Fibroblast of lung (primary cell): ENCODE data around the gene NUDT15.

ENCODE experiments used
- EZH2 ChIP-seq: IDR thresholded peaks from 2 replicates; pipeline ENCODE4 v1.5.1; 2012; ENCODE audit warnings: low read length, control low read depth, mild to moderate bottlenecking; ENCODE audit errors: missing control alignments
- TF ChIP-seq, protein P1 (sequence below), 2 donors: IDR thresholded peaks in 1 of 2; conservative IDR thresholded peaks in 1 of 2; 1 replicate in 1 of 2; 2 replicates in 1 of 2; pipeline ENCODE4 v1.5.1; 2011 to 2012; ENCODE audit warnings: low read length in 2 of 2, control low read depth in 1 of 2, inconsistent platforms in 1 of 2, low read depth in 1 of 2, mild to moderate bottlenecking in 1 of 2

- TF ChIP-seq, protein P1, sequence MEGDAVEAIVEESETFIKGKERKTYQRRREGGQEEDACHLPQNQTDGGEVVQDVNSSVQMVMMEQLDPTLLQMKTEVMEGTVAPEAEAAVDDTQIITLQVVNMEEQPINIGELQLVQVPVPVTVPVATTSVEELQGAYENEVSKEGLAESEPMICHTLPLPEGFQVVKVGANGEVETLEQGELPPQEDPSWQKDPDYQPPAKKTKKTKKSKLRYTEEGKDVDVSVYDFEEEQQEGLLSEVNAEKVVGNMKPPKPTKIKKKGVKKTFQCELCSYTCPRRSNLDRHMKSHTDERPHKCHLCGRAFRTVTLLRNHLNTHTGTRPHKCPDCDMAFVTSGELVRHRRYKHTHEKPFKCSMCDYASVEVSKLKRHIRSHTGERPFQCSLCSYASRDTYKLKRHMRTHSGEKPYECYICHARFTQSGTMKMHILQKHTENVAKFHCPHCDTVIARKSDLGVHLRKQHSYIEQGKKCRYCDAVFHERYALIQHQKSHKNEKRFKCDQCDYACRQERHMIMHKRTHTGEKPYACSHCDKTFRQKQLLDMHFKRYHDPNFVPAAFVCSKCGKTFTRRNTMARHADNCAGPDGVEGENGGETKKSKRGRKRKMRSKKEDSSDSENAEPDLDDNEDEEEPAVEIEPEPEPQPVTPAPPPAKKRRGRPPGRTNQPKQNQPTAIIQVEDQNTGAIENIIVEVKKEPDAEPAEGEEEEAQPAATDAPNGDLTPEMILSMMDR (conservative IDR thresholded peaks at IDR 0.05 in 1 of 2, IDR thresholded peaks at IDR 0.05 in 1 of 2; ENCODE audit: low read depth in 1 of 2, low read length in 2 of 2) = no peak
- TF ChIP-seq EZH2 = no peak
Observed at GRCh38 chr13:48068036-48068435, 30.5 kb downstream of the NUDT15 start.
